HepG2 (cell line): Measurements from ENCODE around the gene NAB2. TPM values are rescaled to one million over a fixed set of nuclear protein-coding genes. Genes with fewer than 3 reads are reported as not detected.

Experiments used
- ATAC-seq: fragments of 200-7000 bp; cut with Tn5 transposase; 3 replicates; pipeline ENCODE4 v1.9.1; 2020; ENCODE audit warnings: mild to moderate bottlenecking, moderate library complexity
- BruUV-seq: library from RNA; stranded (reverse); fragments of 400-500 nt; replicated peaks from 2 replicates; lab custom pipeline; 2021; lab: Mats Ljungman, UMichigan
- CTCF ChIA-PET: fragments of 300-600 bp; formaldehyde crosslinking; extraction: SDS; loops from one replicate; lab custom pipeline; 2021; ENCODE audit warnings: low total read pairs, inconsistent platforms, low intra/inter-chr PET ratio; lab: Yijun Ruan, JAX
- POLR2A ChIA-PET: fragments of 350-600 bp; sonication (Branson Sonifier 250); formaldehyde crosslinking; loops from one replicate; lab custom pipeline; 2020; ENCODE audit warnings: antibody characterized with exemption, inconsistent platforms; lab: Yijun Ruan, JAX
- DNase-seq: peaks from one replicate; pipeline ENCODE4 v3.0.0-alpha.2; 2015; ENCODE audit warnings: low spot score
- FAIRE-seq: peaks from 3 replicates; lab custom pipeline; 2011; peaks lifted over from hg19 to GRCh38; lab: Jason Lieb, UNC
- H2AFZ ChIP-seq: one replicate; pipeline ENCODE4 v1.6.1; 2011; ENCODE audit warnings: low read length, inconsistent platforms
- H3K27ac ChIP-seq: fragments of 300-600 bp; 3 replicates; pipeline ENCODE4 v1.8.0; 2011; ENCODE audit warnings: mixed run types, mild to moderate bottlenecking, mixed read lengths, low read length, inconsistent platforms; ENCODE audit not compliant: insufficient read depth; ENCODE audit errors: extremely low read length
- H3K27me3 ChIP-seq, 2 experiments: fragments of 200-600 bp in 1 of 2; 2 replicates in 1 of 2; 3 replicates in 1 of 2; pipeline versions ENCODE4 v1.6.0 to v1.8.0; 2011; ENCODE audit warnings: low read length in 2 of 2, mild to moderate bottlenecking in 2 of 2, moderate library complexity in 2 of 2, inconsistent platforms in 1 of 2; ENCODE audit not compliant: insufficient read depth in 2 of 2, control insufficient read depth in 1 of 2
- H3K36me3 ChIP-seq, 2 experiments: fragments of 200-600 bp in 1 of 2; replicated peaks in 1 of 2; 2 replicates in 1 of 2; 3 replicates in 1 of 2; pipeline versions ENCODE4 v1.5.1 to v1.8.0; 2011; ENCODE audit warnings: low read length in 2 of 2, inconsistent platforms in 1 of 2; ENCODE audit not compliant: insufficient read depth in 2 of 2, control insufficient read depth in 1 of 2
- H3K4me1 ChIP-seq: 2 replicates; pipeline ENCODE4 v1.5.1; 2012; ENCODE audit warnings: low read length, inconsistent platforms; ENCODE audit not compliant: insufficient read depth
- H3K4me2 ChIP-seq: 2 replicates; pipeline ENCODE4 v1.6.0; 2011; ENCODE audit warnings: low read depth, low read length, inconsistent platforms
- H3K4me3 ChIP-seq, 3 experiments: fragments of 200-600 bp in 1 of 3; sonication (generic), shearing (Covaris generic) in 1 of 3; replicated peaks in 1 of 3; 2 replicates each; pipeline ENCODE4 v1.5.1; 2011 to 2016; ENCODE audit warnings: low read length in 3 of 3, inconsistent platforms in 2 of 3, low read depth in 2 of 3, mild to moderate bottlenecking in 2 of 3, control low read depth in 1 of 3, mixed read lengths in 1 of 3; ENCODE audit not compliant: insufficient read depth in 1 of 3
- H3K79me2 ChIP-seq: one replicate; pipeline ENCODE4 v1.6.1; 2011; ENCODE audit warnings: low read length, inconsistent platforms; ENCODE audit not compliant: insufficient read depth
- H3K9ac ChIP-seq: 2 replicates; pipeline ENCODE4 v1.6.0; 2011; ENCODE audit warnings: mild to moderate bottlenecking, low read depth, low read length, inconsistent platforms; ENCODE audit not compliant: insufficient read depth
- H3K9me3 ChIP-seq: 2 replicates; pipeline ENCODE4 v1.5.1; 2012; ENCODE audit warnings: mild to moderate bottlenecking, low read length
- H4K20me1 ChIP-seq: 2 replicates; pipeline ENCODE4 v1.6.0; 2011; ENCODE audit warnings: inconsistent platforms, mild to moderate bottlenecking, low read length, moderate library complexity; ENCODE audit not compliant: insufficient read depth
- CCDC6 ChIP-seq: sonication (generic); formaldehyde crosslinking; IDR thresholded peaks from 2 replicates; pipeline ENCODE4 v1.8.1; 2022; ENCODE audit warnings: mild to moderate bottlenecking, missing genetic modification reagents, moderate library complexity
- DDIT3 ChIP-seq: sonication (generic); formaldehyde crosslinking; IDR thresholded peaks from 2 replicates; pipeline ENCODE4 v1.4.0; 2020; ENCODE audit warnings: mild to moderate bottlenecking, missing genetic modification reagents
- ERF ChIP-seq: IDR thresholded peaks from 2 replicates; pipeline ENCODE4 v1.6.1; 2018; ENCODE audit warnings: missing biosample characterization, missing genetic modification reagents
- HBP1 ChIP-seq: IDR thresholded peaks from 2 replicates; pipeline ENCODE4 v1.6.1; 2016; ENCODE audit warnings: low read depth, control low read depth
- HIVEP1 ChIP-seq: sonication (generic); formaldehyde crosslinking; IDR thresholded peaks from 2 replicates; pipeline ENCODE4 v1.4.0; 2020; ENCODE audit warnings: mild to moderate bottlenecking, missing genetic modification reagents
- RFXAP ChIP-seq: sonication (generic); formaldehyde crosslinking; IDR thresholded peaks from 2 replicates; pipeline ENCODE4 v1.4.0; 2020; ENCODE audit warnings: missing genetic modification reagents, borderline replicate concordance
- SRF ChIP-seq: IDR thresholded peaks from 2 replicates; pipeline ENCODE4 v1.6.1; 2011; ENCODE audit warnings: mild to moderate bottlenecking, low read depth, low read length, moderate library complexity
- TCF7 ChIP-seq: sonication (generic); IDR thresholded peaks from 2 replicates; pipeline ENCODE4 v1.6.1; 2016; ENCODE audit warnings: antibody characterized with exemption, low read depth
- UBTF ChIP-seq: sonication (generic); formaldehyde crosslinking; IDR thresholded peaks from 2 replicates; pipeline ENCODE4 v1.4.0; 2020; ENCODE audit warnings: mild to moderate bottlenecking, missing genetic modification reagents
- ZBTB39 ChIP-seq: sonication (generic); formaldehyde crosslinking; IDR thresholded peaks from 2 replicates; pipeline ENCODE4 v1.5.0; 2020; ENCODE audit warnings: missing genetic modification reagents
- ZBTB42 ChIP-seq: sonication (generic); formaldehyde crosslinking; IDR thresholded peaks from 2 replicates; pipeline ENCODE4 v1.5.0; 2020; ENCODE audit warnings: mild to moderate bottlenecking, missing genetic modification reagents
- ZMYM4 ChIP-seq: sonication (generic); formaldehyde crosslinking; IDR thresholded peaks from 2 replicates; pipeline ENCODE4 v1.8.1; 2023; ENCODE audit warnings: mild to moderate bottlenecking, missing genetic modification reagents
- ZNF292 ChIP-seq: sonication (generic); formaldehyde crosslinking; IDR thresholded peaks from 2 replicates; pipeline ENCODE4 v1.8.1; 2022; ENCODE audit warnings: mild to moderate bottlenecking, low read depth, missing genetic modification reagents, borderline replicate concordance
- ZNF441 ChIP-seq: sonication (generic); formaldehyde crosslinking; IDR thresholded peaks from 2 replicates; pipeline ENCODE4 v1.7.0; 2021; ENCODE audit warnings: missing genetic modification reagents, borderline replicate concordance
- ZNF510 ChIP-seq: sonication (generic); formaldehyde crosslinking; IDR thresholded peaks from 2 replicates; pipeline ENCODE4 v1.4.0; 2020; ENCODE audit warnings: low read depth, mild to moderate bottlenecking, missing genetic modification reagents
- WGBS: methylation state at CpG from one replicate; pipeline ENCODE4 v1.1.6; 2017; ENCODE audit warnings: low lambda C conversion rate; 5-methylcytosine and 5-hydroxymethylcytosine counted together
- in situ Hi-C: cut with HindIII; loops from 2 replicates; pipeline ENCODE4 v1.10.0; 2017; ENCODE audit warnings: low pct_unique_long_range_greater_than_20kb; ENCODE audit not compliant: extremely low pct_ligation_motif_present
- intact Hi-C: fragments of 100-400 bp; cut with micrococcal nuclease; formaldehyde crosslinking; loops from one replicate; pipeline ENCODE4 v1.10.0; 2022; ENCODE audit not compliant: unreplicated experiment
- polyA plus RNA-seq, 8 experiments: library from polyadenylated mRNA; depleted of rRNA in 3 of 8; stranded (reverse) in 7 of 8; unstranded in 1 of 8; fragments of >200 nt; fragmentation: Illumina TruSeq in 4 of 8; extraction: Trizol in 4 of 8; gene quantifications; 2 replicates each; pipeline versions ENCODE4 v1.2.1 to v1.2.3, GENCODE V29; 2011 to 2016; ENCODE audit warnings: low read depth in 4 of 8, missing spikeins in 1 of 8, mixed read lengths in 1 of 8; ENCODE audit not compliant: insufficient read depth in 1 of 8
- total RNA-seq, 5 experiments: library from RNA; depleted of rRNA; stranded (reverse); fragments of >200 nt; fragmentation: Illumina TruSeq; extraction: Trizol; gene quantifications; 2 replicates each; pipeline ENCODE4 v1.2.3, GENCODE V29; 2016; ENCODE audit warnings: low read depth in 1 of 5

The NAB2 gene
- total and polyA plus RNA-seq, 2 of the 13 experiments (the other 11 are each of a cell fraction or from before 2014, with no cell fraction given): 11.7 to 12.9 TPM

GRCh38 chr12:57063991-57064685, 24.8 kb upstream of the NAB2 start:
- WGBS: 87% methylated on average over 5 of the region's 5 CpGs

GRCh38 chr12:57066245-57066644, 22.7 kb upstream of the NAB2 start:
- no peak overlapping the region for H3K9ac ChIP-seq
- FAIRE-seq (no peak), ATAC-seq (no peak), DNase-seq (no peak)
- POLR2A ChIA-PET: interaction anchor here (0.9 to 2.3 kb wide), 2 partner anchors 12 to 45 kb away, joined by 3 to 12 read pairs; partner anchors contain the start of genes NEMP1 and STAT6
- H3K4me1 ChIP-seq: no peaks in the 10 kb centered on the region
- H3K4me3 ChIP-seq: no peak overlapping the region
- no peak overlapping the region for H3K27ac ChIP-seq
- BruUV-seq: no TSS peak
- no peaks in the 10 kb centered on the region for H3K79me2 ChIP-seq
- intact Hi-C loops (no loop called here), in situ Hi-C loops (no loop called here)
- no peak overlapping the region for H2AFZ ChIP-seq
- H3K9me3 ChIP-seq: no peaks in the 10 kb centered on the region
- CTCF ChIA-PET: no interaction called here
- 96% methylated on average over 2 of the region's 2 CpGs for WGBS
- H3K4me2 ChIP-seq: no peak overlapping the region
- H4K20me1 ChIP-seq: no peaks in the 10 kb centered on the region
- peaks cover 0 to 30% of the 10 kb centered on the region in 2 experiments; a peak in 3 of 5 replicates for H3K36me3 ChIP-seq
- no peak for TF ChIP-seq HBP1 (CRISPR knock-in tag)
- TF ChIP-seq UBTF (CRISPR knock-in tag): no peak
- TF ChIP-seq RFXAP (CRISPR knock-in tag): no peak
- no peak for TF ChIP-seq ZBTB39
- TF ChIP-seq ZNF441 (CRISPR knock-in tag): no peak
- TF ChIP-seq DDIT3: no peak
- no peak for TF ChIP-seq CCDC6
- H3K27me3 ChIP-seq: no peaks in the 10 kb centered on the region

More at GRCh38 chr12:57063991-57064685, 24.8 kb upstream of the NAB2 start:
- DNase-seq (no peak), ATAC-seq (no peak), FAIRE-seq (no peak)
- Histone ChIP-seq H3K27me3 (no peaks in the 10 kb centered on the region), H3K4me2 (no peak overlapping the region), H3K36me3 (peaks cover 6 to 22% of the 10 kb centered on the region in 2 experiments; a peak in 4 of 5 replicates), H3K9ac (no peak overlapping the region), H2AFZ (no peak overlapping the region), H3K27ac (no peak overlapping the region), H3K9me3 (no peaks in the 10 kb centered on the region), H3K4me1 (no peaks in the 10 kb centered on the region), H4K20me1 (no peaks in the 10 kb centered on the region), H3K4me3 (no peak overlapping the region), H3K79me2 (no peaks in the 10 kb centered on the region)
- ChIA-PET CTCF (interaction anchor here (5.0 kb wide), 1 partner anchor 57 kb away, joined by 72 read pairs; the partner anchor contains the start of gene ZBTB39), POLR2A (interaction anchor here (2.3 kb wide), 1 partner anchor 48 kb away, joined by 12 read pairs; the partner anchor contains the start of gene STAT6)
- TF ChIP-seq ZBTB42 (CRISPR knock-in tag) (no peak), ZMYM4 (CRISPR knock-in tag) (no peak), TCF7 (no peak), ZNF510 (no peak), SRF (no peak), ZNF292 (no peak), HIVEP1 (CRISPR knock-in tag) (no peak), ERF (CRISPR knock-in tag) (no peak)
- in situ Hi-C loops: no loop called here
- intact Hi-C loops: no loop called here
- BruUV-seq: no TSS peak
